Measurements from ENCODE around the gene OR8G5.

Gene OR8G5

GRCh38 chr11:124285610-124286344 lies 29.6 kb downstream of the OR8G5 start:
- DNase-seq (ENCODE audit: low read depth in 1 of 2, low spot score in 1 of 2): no peak

DNA sequence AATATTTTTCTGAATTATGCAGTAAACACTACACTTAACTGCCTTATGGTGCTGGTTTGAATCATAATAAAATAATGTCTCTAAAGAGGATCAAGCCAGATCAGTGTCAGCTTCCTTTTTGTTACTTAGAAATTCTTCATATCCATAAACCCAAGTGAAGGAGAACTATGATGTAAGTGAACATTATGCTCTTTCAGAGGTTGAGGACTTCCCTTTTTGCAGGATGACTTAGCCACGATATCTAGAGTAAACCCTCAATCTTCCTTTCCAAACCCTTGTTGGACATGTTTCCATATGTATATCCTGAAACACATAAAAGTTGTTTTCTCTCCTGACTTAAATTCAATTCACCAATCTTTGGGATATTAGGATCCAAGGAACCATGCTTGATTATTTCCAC lies 38.5 kb downstream of the OR8G5 start:
- no peak for DNase-seq (ENCODE audit: low read depth in 1 of 2, low spot score in 1 of 2)

GRCh38 chr11:124296016-124296415 lies 39.8 kb downstream of the OR8G5 start:
- DNase-seq (ENCODE audit: low read depth in 1 of 2, low spot score in 1 of 2): no peak

DNA sequence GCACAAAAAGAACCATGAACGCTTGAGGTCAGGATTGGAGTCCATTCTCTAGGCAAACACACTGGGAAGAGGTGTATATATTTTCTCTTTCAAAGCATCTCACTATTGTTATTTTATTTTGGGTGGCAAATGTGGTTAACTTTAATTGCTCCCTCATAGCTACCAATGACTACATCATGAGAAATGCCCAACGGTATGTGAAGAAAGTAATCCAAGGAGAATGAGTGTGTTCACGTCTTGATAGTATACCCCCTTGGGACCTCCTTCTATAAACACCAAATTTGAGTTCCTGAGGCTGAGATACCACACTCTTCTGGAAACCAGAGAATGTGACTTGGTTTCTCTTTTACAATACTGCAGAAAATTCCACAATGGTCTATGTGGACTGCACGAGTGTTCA lies 41.7 kb downstream of the OR8G5 start:
- DNase-seq (ENCODE audit: low read depth in 1 of 2, low spot score in 1 of 2): no peak

DNA sequence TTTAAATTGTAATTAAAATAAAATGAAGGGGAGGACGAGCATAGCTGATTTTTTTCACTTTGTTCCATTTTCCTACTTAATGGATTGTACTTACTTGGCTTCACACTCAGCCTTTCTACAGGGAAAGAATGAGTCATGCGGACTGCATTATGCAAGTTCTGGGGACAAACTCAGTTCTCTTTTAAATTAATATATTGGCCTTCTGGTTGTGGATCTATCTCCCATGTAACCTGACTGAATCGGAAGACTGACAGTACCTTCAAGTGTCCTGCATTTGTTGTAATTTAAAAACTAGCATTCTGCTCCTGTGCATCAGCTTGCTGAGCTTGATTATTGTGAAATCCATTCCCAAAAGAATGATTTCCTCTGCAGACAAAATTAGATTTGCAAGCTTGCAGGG lies 45.4 kb downstream of the OR8G5 start:
- no peak for DNase-seq (ENCODE audit: low read depth in 1 of 2, low spot score in 1 of 2)

- DNase-seq (ENCODE audit: low read depth in 1 of 2, low spot score in 1 of 2): no peak
These were observed 46.4 kb downstream of the OR8G5 start for GRCh38 chr11:124302347-124303125.

- DNase-seq (ENCODE audit: low read depth in 1 of 2, low spot score in 1 of 2): no peak
These were observed 50.9 kb downstream of the OR8G5 start for GRCh38 chr11:124307093-124307492.

DNA sequence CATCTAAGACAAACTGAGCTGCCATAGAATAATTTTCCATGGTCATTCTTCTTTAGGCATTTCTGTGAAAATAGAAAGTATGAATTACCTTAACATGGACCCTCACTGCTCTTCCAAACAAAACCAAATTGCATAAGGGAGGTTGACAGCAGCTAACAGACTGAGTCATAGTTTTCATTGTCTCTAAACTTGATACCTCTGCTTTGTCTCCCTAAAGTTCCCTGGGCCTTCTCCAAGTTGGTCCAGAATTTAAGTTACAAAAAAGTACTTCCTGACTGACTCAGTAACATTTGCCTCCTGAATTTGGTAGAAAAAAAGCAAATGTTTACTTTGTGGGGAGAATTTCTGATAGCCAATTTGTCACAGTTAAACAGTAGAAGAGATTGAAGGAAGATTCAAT lies 54.5 kb downstream of the OR8G5 start:
- DNase-seq (ENCODE audit: low read depth in 1 of 2, low spot score in 1 of 2): no peak

- DNase-seq (ENCODE audit: low read depth in 1 of 2, low spot score in 1 of 2): no peak
These were observed 55.1 kb downstream of the OR8G5 start for GRCh38 chr11:124311269-124311668.

GRCh38 chr11:124311670-124312069 lies 55.5 kb downstream of the OR8G5 start:
- no peak for DNase-seq (ENCODE audit: low read depth in 1 of 2, low spot score in 1 of 2)

- DNase-seq (ENCODE audit: low read depth in 1 of 2, low spot score in 1 of 2): no peak
These were observed 57.0 kb downstream of the OR8G5 start for GRCh38 chr11:124313131-124313530.

DNA sequence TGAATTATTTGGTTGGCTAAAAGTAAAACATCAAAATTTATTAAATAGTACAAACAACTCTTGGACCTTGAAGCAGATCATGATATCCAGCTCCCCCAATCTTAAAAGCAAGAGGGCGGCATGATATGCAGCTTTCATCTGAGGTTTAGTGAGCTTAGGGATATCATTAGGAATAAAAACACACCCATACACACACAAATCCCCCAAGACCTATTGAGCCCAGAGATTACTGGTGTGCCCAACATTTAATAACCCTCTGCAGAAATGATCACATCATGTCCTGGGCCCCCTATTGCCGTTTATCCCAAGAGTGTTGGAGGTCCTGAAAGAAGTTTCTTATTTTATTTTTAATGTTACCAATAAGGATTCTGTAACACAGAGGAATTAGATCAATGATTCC lies 57.7 kb downstream of the OR8G5 start, which contains the start of gene OR8D1:
OR8D1 (minus strand) TSS at position 101 of the 400 bp plus-strand sequence. CDS start 3,183 bp downstream, outside the sequence.
- no peak for DNase-seq (ENCODE audit: low read depth in 1 of 2, low spot score in 1 of 2)

DNA sequence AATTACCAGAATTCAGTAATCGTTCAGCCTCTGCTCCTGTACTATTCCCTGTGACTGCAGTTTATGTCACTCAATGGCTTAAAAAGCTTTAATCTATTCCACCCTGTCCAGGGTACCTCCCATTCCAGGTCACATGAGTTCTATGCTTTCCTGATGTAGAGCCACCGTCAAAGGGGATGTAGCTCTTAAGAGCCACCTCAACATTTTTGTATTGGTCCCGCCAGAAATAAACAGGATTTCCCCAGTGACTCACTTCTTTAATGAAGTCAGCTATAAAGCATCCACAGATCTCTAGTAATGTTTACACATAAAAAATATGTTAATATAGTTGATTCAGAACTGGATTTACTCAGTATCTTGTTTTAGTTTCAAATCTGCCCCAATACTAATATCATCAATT lies 58.9 kb downstream of the OR8G5 start:
- DNase-seq (ENCODE audit: low read depth in 1 of 2, low spot score in 1 of 2): no peak
